ENCODE data around the gene TUBG1.

GRCh38 chr17:42623732-42624596 is 14.5 kb downstream of the TUBG1 start:
- TF ChIP-seq EP300 (IDR thresholded peaks at IDR 0.05) (no peak), CTCF (IDR thresholded peaks at IDR 0.05) (no peak), POLR2A (IDR thresholded peaks at IDR 0.05) (no peak)

Data from sigmoid colon (tissue), 4 donors.